Measurements from ENCODE around the gene PSTPIP2. TPM values are rescaled to one million over a fixed set of nuclear protein-coding genes. Genes with fewer than 3 reads are reported as not detected.

Gene PSTPIP2
- total and polyA plus RNA-seq, 2 of the 4 experiments (the other 2 are of a cell fraction): 10.4 to 12.4 TPM

- H2AFZ ChIP-seq (replicated peaks; ENCODE audit: low read length, poor library complexity): no peak overlapping the region
- H3K36me3 ChIP-seq (ENCODE audit: control insufficient read depth, insufficient read depth, low read length): peaks cover 4% of the 10 kb centered on the region
- ATAC-seq (ENCODE audit: low read depth) (peak; percentile 52), DNase-seq (peak; percentile 69)
- no peak overlapping the region; the same call in 2 of the 3 replicates for H2BK15ac ChIP-seq (ENCODE audit: low read depth, low read length)
- no peak overlapping the region for H3K14ac ChIP-seq (replicated peaks; ENCODE audit: low read depth, low read length)
- H4K5ac ChIP-seq (ENCODE audit: low read depth, low read length): no peak overlapping the region
- CTCF ChIA-PET: interaction anchor here (0.6 to 1.5 kb wide), 6 partner anchors 10 to 109 kb away, joined by 3 to 6 read pairs (median 4); no protein-coding TSS in a partner anchor
- dilution Hi-C loops (cut with HindIII; ENCODE audit: low sequenced_read_pairs, unreplicated experiment) (no loop called here), in situ Hi-C loops (cut with MboI; ENCODE audit: low sequenced_read_pairs) (loop anchor here (5.0 to 10.0 kb wide), 2 partner anchors 96 to 409 kb away; no protein-coding TSS in a partner anchor), intact Hi-C loops (cut with micrococcal nuclease) (loop anchor here (1.0 to 5.0 kb wide), 3 partner anchors 99 to 408 kb away; no protein-coding TSS in a partner anchor)
- H2BK5ac ChIP-seq (ENCODE audit: low read depth, low read length, poor library complexity, severe bottlenecking): no peak overlapping the region
- H3K9me1 ChIP-seq (ENCODE audit: insufficient read depth, low read length): peaks cover 6% of the 10 kb centered on the region
- WGBS, 2 experiments (ENCODE audit: extremely low coverage in 2 of 2, insufficient read length in 1 of 2): 33% methylated on average over 1 of the region's 9 CpGs; no CpG with 5 or more reads in 1 of the 2 experiments
- H4K20me1 ChIP-seq (ENCODE audit: insufficient read depth, low read length): no peaks in the 10 kb centered on the region; the same call in 1 of the 2 replicates
- TF ChIP-seq CHD1 (IDR thresholded peaks at IDR 0.05; ENCODE audit: low read depth, low read length) (no peak), SMC3 (IDR thresholded peaks at IDR 0.05; ENCODE audit: low read depth, low read length) (peak; percentile 71), RAD21 (IDR thresholded peaks at IDR 0.05; ENCODE audit: low read length) (peak; percentile 82), RCOR1 (IDR thresholded peaks at IDR 0.05; ENCODE audit: insufficient replicate concordance, low read length) (no peak)
- TF ChIP-seq, protein P1, sequence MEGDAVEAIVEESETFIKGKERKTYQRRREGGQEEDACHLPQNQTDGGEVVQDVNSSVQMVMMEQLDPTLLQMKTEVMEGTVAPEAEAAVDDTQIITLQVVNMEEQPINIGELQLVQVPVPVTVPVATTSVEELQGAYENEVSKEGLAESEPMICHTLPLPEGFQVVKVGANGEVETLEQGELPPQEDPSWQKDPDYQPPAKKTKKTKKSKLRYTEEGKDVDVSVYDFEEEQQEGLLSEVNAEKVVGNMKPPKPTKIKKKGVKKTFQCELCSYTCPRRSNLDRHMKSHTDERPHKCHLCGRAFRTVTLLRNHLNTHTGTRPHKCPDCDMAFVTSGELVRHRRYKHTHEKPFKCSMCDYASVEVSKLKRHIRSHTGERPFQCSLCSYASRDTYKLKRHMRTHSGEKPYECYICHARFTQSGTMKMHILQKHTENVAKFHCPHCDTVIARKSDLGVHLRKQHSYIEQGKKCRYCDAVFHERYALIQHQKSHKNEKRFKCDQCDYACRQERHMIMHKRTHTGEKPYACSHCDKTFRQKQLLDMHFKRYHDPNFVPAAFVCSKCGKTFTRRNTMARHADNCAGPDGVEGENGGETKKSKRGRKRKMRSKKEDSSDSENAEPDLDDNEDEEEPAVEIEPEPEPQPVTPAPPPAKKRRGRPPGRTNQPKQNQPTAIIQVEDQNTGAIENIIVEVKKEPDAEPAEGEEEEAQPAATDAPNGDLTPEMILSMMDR (conservative IDR thresholded peaks at IDR 0.05; ENCODE audit: low read depth, low read length): peak; percentile 76
- TF ChIP-seq, protein P2, sequence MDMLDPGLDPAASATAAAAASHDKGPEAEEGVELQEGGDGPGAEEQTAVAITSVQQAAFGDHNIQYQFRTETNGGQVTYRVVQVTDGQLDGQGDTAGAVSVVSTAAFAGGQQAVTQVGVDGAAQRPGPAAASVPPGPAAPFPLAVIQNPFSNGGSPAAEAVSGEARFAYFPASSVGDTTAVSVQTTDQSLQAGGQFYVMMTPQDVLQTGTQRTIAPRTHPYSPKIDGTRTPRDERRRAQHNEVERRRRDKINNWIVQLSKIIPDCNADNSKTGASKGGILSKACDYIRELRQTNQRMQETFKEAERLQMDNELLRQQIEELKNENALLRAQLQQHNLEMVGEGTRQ (IDR thresholded peaks at IDR 0.05; ENCODE audit: low read depth, low read length): no peak
- H3K18ac ChIP-seq (ENCODE audit: low read depth, low read length): no peak overlapping the region
- H3K4me2 ChIP-seq (ENCODE audit: low read depth, low read length): no peak overlapping the region
- H2BK120ac ChIP-seq (ENCODE audit: low read depth, low read length): 0 out of 2 replicates have a peak overlapping the region, but pooled peaks have one; percentile 17
- no TSS peak for BruUV-seq (replicated peaks)
- no peak overlapping the region for H4K91ac ChIP-seq (ENCODE audit: insufficient read depth, low read depth, low read length)
- no peak overlapping the region for H3K4me3 ChIP-seq (ENCODE audit: insufficient read depth, low read depth, low read length)
- H3K9me3 ChIP-seq (ENCODE audit: control insufficient read depth, insufficient read depth, low read length): no peaks in the 10 kb centered on the region
- H3K27me3 ChIP-seq (ENCODE audit: control insufficient read depth, insufficient read depth, low read length): no peaks in the 10 kb centered on the region
- peak overlapping the region; percentile 12; the same call in 1 of the 2 replicates for H2BK20ac ChIP-seq (ENCODE audit: low read depth, low read length)
- POLR2A ChIA-PET (ENCODE audit: unreplicated experiment): no interaction called here
- no peak overlapping the region for H3K27ac ChIP-seq (ENCODE audit: insufficient read depth, low read length)
- no peak overlapping the region for H2AK9ac ChIP-seq (replicated peaks; ENCODE audit: low read depth, low read length, poor library complexity)
- no peak overlapping the region for H4K8ac ChIP-seq (ENCODE audit: low read depth in 2 of 2, low read length in 2 of 2)
- peaks cover 20% of the 10 kb centered on the region for H3K4me1 ChIP-seq (ENCODE audit: control insufficient read depth, insufficient read depth, low read length)
- H3K56ac ChIP-seq (ENCODE audit: extremely low read depth, insufficient read depth, low read length): no peak overlapping the region
- 0 out of 2 replicates have a peak overlapping the region, but pooled peaks have one; percentile 34 for H2AK5ac ChIP-seq (ENCODE audit: low read depth, low read length)
- no peak overlapping the region for H3K9ac ChIP-seq (ENCODE audit: low read depth, low read length)
- no peak overlapping the region; the same call in 1 of the 2 replicates for H3K4ac ChIP-seq (ENCODE audit: low read depth, low read length)
- peaks cover 7 to 40% of the 10 kb centered on the region in 2 experiments; a peak in 3 of 4 replicates for H3K79me1 ChIP-seq (ENCODE audit: low read depth in 1 of 2, low read length in 2 of 2)
- 0 out of 2 replicates have a peak overlapping the region, but pooled peaks have one; percentile 25 for H3K23ac ChIP-seq (ENCODE audit: low read depth, low read length)
Observed at GRCh38 chr18:46073474-46074331, 1.6 kb upstream of the PSTPIP2 start.

Data from IMR-90 (cell line).